ENCODE measurements around the gene CAPN13.

The CAPN13 gene

DNA sequence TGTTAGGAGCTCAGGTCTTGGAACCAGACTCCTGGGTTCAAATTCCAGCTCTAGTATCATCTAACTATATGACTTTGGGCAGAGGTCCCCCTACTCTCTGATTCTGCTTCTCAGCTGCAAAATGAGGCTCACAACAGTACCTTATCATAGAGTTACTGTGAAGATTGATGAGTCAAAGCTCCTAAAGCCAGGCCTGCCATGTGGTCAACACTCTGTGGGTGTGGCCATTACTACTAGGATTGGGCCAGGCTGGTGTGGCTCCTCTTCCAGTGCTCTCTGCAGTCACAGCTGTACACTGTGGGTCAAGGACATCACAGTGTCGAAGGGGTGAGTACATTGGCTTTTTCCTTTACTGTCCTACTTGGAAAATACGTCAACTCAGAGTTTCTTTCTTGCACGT is 22.6 kb downstream of the CAPN13 start:
- DNase-seq = no peak

DNA sequence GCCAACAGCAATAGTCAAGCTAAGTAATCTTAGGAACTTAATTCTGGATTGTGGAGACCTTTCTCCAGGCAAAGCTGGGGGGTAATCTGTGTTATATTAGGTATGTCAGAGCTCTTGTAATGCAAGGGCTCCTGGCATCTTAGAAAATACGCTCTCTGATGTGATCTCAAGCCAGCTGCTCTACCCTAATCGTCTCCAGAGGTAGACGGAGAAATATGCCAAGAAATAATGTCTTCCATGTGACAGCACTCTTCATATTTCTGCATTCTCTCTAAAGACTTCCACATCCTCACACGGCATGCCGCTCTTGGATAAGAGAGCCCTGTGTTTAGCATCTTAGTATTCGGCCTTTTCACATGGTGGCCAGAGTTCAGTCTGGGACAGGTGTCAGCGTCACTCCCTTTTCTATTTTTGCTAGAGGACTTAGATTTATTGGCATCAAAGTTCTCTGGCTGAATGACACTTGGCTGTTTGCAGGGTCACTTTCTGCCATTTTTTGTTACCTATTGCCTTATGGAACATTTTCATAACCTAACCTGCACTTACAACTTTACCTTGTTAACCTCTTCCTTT is 25.2 kb downstream of the CAPN13 start:
- no peak for DNase-seq

DNA sequence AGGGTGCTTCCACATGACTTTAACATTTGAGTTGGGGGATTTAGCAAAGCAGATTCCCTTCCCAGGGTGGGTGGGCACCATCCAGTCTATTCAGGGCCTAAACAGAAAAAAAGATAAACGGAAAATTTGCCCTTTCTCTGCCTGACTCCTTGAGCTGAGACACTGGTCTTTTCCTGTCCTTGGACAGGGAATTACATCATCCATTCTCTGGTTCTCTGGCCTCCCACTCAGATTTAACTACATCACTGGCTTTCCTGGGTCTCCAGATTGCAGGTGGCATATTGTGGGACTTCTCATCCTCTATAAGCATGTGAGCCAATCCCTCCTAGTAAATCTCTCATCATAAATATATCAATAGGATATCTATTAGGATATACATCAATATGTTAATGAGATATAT is 25.8 kb downstream of the CAPN13 start:
- no peak for DNase-seq

DNA sequence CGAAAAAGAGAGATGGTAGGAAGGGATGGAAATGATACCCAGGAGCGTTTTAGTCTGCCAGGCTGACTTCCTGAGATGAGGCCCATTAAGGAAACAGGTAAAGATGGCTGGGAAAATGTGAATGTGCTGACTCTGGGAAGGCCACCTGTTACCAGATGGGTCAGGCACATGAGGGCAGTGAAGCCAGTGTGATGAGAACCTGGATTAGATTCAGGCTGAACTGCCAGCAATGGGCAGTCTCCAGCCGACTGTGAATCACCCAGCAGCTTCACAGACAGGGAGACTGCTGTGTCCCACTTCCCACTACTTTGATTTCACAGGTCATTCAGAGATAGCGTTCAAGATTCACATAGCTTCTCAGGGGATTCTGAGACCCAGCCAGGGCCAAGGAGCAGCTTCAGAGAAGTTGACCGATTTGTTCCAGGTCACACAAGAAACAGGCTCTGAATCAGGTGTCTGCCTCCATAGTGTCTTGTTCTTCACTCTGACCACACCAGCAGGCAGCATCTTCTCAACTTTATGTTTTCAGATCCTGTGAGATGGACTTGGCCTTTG is 26.4 kb downstream of the CAPN13 start:
- DNase-seq = no peak

DNA sequence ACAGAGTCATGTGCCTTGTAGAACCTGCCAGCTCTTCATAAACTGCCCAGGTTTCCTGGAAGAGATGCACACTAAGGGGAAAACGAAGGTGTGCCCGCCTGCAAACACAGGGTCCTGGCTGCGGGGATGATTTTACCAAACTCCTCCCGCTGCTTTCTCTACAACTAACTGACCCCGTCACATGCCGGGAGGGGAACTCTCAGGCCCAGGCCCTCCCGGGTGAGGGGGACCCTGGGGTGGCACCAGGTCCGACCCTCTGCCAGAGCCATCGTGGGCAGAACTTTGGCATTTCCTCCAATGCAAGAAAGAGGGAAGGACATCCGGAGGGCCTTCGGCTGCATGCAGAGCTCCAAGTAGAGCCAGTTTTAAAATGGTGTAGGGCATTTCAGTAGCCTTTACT is 28.6 kb downstream of the CAPN13 start:
- no peak for DNase-seq

DNA sequence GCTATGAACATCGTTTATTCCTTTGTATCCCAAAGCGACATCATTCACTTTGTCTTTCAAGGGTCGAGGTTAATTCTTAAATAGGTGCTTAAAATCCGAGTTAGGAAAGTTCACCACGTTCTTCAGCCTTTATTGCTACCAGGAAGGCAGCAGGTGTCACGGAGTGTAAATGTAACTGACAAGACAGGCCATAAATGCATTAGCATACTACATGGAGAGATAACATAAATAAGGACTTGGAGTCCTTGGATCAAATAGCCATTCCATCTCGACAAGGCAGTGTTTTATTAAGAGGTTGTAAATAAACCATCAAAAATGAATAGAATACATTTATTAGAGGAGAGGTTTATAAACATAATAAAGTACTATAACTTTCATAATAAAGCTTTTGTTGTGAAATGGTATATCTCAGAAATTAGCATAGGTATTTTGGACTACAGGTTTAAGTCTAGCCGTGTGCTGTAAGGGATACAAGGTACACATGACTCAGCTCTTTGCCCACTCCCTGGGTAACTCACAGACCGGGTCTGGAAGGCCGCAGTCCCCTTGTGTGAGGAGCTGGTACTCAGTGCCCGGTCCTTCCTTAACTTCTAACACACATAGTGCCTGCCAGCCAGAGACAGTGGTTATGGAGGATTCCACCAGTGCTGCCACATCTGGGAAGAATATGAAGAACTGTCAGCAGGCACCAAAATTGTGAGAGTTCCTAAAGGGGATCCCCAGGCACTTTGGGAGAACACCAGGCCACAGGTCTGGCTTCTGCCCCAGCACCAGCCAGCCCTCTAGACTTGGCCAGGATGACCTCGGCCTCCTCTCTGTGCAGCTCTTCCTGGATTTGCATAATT is 29.4 kb downstream of the CAPN13 start:
- DNase-seq = no peak

DNA sequence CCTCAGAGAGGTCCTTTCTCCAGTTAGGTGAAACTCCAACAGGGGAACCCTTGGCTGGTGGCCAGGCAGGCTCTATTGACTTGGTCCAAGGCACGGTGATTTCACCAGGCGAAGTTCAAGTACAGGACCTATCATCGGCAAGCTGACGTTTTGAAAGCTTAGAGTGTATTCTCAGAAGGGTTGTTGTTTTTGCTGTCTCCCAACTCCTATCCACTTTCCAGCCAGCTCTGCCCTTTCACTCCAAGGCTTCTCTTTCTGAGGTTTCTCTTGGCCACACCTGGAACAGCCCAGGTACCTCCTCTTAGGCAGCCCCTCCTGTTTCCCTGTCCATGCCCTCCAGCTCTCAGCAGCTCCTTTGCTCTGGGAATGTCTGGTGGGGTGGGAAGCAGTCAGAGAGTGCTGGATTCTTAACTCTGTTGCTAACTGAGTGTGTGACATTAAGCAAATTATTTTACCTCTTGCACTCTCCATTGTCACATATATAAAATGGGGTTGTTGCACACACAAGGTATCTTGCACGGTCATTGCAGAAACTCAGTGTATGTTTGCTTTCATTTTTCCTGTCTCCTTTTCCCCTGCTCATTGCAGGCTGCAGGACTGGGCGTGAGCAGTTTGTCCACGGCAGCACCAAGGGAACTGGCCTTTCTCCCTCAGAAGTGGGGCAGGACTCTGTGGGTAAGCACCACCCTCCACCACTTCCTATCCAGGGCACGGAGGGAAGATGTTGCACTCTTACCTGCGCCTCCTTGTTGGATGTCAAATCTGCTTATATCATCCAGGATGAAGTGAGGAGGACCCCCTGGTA is 30.2 kb downstream of the CAPN13 start:
- no peak for DNase-seq

DNA sequence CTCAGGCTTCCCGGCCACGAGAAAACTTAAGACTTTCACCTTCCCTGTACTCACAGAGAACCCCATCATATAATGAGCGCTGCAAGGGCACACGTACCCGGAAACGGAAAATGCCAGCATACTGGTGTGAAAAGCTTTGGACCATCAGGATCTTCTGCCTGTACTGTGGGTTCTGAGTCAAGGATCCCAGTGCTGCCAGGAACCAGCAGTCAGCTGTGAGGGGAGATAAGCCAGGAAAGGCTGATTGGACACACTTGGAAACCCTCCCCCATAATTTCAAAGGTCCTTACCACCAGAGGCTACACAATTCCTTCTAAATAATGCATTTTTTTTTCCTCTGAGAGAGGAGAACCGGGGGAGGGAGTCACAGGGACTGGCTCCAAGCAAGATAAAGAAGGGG is 31.4 kb downstream of the CAPN13 start:
- no peak for DNase-seq

DNA sequence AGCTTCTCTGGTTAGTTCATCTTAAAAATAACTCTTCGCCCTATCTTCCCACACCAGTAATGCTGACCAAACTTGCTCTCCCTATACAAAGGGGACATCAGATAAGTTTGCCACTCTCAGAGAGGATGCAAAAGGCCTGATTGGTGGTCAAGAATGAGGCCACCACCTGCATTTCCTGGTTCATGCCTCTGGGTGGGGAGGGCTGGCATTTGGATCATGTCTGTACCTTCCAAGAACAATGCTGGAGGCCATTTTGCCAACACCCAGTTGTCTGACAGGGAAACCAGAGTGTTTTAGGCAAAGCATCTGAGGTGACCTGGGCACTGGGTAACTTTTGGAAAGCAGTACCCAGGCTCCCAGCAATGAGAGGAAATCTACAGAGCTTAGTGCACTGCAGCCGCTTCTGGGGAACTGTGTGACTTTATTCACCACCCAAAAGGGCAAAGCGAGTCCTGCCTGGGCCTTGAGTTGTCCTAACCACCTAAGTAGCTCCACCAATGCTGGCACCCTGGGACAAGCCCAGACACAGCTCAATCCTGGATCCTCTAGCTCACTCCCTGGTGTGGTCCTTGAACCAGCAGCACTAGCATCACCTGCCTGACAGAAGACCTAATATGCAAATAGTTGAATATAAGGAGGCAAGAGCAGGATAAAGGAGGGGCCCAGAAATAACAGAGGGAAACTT is 35.1 kb downstream of the CAPN13 start:
- DNase-seq = no peak

DNA sequence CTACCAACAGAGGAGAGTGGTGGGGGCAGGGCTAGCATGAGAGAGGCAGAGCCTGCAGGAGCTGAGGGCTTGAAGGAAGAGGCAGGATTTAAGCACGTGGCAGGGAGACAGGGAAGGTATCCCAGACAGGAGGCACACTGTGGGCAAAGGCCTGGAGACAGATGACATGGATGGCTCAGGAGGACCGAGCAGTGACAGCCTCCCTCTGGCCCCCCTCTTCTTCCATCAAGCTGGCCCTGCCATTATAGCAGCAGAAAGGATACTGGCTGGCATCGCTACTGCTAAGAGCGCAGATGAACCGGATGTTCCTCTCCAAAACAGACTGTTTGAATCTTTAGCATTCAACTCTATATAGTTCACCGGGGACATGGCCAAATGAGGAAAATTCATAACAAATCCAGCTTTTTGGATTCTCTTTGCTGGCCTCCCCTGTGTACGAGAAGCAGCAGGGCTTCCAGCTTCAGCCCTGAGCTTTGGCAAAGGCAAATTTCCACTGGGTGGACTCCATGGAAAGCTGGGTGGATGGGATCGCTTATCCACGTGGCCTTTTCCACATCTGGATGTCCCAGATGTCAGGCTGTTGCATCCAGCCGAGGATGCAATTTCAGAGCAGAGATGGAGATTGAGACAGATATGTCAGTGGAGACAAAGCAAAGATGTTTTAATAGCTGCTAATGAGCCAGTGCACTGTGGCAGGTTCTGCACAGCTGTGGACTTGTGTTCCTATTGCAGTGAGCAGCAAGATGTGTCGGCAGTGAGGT is 36.2 kb downstream of the CAPN13 start:
- no peak for DNase-seq

DNA sequence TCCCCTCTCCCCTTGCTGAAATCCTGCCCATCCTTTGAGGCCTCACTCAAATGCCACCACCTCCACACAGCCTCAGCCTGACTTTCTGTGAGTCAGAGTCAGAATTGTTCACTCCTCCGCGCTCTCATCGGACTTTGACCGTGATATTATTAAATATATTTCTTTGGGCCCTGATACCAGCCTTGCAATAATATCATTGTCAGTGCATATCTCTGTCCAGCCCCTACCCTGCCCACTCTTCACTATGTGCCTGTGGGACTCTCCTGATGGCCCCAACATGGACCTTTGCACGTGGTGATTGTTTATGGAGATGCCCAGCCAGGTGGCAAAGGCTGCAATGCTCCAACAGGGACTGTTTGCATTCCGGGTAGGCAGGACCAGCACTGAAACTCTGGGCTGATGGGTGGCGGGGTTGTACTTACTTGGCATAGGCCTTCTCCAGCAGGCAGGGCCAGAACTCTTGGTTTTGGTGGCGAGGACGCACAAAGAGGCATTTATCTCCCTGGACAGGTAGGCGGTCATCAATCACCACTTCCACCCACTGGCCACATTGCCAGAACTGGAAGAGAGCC is 37.3 kb downstream of the CAPN13 start:
- no peak for DNase-seq

DNA sequence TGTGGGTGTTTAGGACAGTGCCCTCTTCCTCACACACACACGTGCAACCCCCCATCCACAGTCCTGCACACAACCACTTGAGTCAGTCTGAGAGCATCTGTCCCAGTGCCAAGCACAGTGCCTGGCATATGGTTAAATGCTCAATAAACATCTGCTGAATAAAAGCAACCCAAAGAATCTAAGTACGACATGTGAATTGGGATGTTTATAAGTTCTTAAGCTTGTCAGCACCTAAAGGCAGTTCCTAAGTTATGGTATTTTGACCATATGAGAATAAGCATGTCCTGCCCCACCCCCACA is 37.8 kb downstream of the CAPN13 start:
- no peak for DNase-seq

DNA sequence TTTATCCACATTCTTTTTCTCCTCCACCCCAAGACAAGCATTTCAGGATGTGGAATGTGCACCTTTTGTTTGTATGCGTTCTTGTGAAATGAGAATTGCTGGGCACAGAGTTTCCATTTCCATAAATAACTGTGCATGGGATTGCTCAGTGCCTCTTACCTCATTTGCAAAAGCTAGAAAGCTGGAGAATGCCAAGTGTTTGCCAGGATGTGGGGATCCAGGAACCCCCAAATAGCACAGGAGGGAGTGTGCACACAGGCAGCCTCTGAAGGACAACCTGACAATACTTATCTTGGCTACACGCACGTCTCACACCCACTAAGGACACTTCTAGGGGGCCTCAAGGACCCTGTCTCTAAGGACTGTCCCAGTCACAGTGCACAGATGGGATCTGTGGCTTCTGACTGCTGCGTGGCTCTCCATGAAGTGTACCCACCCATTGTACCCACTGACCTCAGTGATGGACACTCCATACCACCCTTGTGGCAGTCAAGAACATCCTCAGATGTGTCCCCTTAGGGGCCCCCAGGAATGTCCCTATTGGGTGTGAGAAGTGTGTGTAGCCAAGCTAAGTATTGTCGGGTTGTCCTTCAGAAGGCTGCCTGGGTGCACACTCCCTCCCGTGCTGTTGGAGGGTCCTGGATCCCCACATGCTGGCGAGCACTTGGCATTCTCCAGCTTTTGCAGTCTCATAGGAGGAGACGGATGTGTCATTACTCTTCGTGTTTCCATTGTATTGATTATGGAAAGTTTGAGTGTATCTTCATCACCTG is 38.4 kb downstream of the CAPN13 start:
- DNase-seq = no peak

DNA sequence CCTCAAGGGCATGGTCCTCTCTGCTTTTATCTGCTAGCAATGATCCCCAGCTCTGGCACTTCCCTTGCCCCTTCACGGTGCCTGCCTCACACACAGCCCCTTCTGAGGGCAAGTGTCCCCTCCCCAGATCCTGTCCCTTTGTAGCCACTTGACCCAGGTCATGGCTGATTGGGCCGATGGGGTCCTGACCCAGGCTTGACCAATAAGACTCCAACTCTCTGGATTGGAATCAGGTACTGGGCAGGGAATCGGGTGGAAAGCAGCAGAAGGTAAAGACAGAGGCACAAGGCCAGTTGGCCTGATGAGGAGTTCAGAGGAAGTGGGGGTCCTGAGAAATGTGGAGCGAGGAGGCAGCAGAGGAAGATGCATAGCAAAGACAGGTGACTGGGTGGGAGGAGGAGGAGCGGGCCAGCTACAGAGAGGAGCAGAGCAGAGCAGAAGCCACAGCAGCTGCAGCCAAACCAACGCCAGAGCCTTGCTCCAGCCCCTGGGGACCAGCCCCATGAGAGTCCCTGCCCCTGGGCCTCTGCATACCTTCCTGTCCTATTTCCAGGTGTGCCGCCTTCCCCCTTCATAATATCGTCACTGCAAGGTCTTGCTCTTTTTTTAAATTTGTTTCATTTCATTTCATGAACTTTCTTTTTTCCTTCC is 39.1 kb downstream of the CAPN13 start:
- no peak for DNase-seq

DNA sequence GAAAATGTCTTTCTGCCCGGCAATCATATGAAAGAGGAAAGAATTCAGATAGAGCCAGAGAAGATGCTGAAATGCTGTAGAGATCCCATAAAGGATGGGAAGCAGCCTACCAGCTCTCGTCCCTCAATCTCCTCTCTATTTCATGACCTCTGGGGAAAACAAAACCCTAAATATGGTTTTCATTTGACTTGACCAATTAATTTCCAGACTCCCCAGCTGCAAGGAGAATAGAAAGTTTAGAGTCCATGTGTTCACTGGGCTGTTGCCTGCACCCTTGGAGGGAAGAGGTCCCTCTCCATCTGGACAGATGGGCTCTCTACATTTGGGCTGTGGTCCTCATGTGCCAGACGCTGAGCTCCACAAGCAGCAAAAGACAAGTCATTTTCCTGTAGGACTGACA is 40.6 kb downstream of the CAPN13 start:
- DNase-seq = no peak

DNA sequence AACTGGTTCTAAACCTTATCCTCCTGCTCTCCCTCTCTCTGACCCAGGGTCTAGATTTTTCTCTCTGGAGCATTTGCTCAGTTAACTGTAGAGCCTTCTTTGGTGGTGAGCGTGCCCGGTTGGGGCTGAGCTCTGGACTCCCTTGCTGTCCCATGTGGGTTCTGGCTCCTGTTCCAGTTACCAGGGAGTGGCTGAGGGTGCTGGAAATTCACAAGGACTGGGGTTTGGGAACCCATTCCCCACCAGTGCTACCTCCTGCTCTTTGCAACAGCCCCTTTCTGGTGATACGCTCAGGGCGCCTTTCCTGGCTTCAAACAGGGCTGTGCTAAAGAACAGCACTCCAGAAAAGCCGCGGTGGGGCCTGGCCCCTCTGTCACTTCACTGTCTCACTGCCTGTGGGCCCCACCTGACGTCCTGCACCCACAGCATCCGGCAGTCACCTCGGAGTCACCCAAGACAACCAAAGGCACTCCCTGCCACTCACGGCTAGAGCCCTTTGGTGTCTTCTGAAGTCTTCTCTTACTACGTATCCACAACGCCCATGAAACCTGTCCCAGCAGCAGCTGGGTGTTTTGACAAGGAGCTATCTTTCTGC is 41.3 kb downstream of the CAPN13 start:
- DNase-seq = no peak

DNA sequence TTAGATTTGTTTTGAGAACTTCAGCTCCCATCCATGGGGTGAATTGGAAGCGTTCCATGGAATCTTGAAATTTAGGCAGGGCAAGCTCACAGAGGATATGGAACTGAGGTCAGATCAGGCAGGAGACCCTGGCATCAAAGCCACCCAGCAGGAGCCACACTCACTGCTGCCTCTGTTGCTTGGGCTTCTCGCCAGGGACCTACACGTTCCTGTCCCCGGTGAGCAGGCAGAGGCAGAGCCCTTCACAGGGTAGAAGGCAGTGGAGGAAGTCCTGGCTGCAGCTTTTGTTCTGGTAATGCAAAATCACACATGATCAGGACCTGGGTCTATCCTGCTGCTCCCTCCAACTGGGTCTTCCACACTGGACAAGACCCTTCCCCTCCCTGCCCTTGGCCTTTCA is 42.1 kb downstream of the CAPN13 start:
- no peak for DNase-seq

DNA sequence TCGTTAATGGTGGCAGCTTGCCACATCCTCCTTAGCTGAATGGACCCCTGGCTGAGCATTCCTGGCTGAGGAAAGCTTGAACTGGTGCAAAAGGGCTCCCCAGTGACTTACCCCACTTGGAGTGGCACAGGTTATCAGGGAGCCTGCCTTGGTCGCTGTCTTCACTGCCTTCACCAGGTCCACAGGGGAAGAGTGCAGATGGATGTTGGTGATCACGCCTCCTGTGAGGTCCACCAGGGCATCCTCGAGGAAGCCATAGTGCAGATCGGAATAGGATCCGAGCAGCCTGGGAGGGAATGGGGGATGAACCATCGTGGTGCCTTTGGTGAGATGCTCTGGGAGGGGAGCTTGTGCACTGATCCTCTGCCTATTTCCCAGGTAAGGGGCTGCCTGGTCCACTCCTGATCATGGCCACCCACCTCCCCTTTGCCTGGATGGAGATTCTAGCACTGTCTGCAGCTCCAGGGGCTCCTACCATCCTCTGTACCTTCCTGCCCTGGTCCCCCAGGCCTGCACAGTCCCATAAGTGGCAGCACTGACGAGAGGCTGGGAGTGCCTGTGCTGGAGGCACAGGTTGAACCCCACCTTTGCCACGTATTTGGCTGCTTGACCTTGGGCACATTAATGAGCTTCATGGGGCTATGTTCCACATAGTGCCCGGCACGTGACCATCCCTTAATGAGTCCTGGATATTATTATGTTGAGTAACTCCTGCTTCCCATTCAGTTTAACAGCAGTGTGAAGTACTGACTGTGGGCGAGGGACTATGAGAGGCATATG is 43.0 kb downstream of the CAPN13 start:
- no peak for DNase-seq

DNA sequence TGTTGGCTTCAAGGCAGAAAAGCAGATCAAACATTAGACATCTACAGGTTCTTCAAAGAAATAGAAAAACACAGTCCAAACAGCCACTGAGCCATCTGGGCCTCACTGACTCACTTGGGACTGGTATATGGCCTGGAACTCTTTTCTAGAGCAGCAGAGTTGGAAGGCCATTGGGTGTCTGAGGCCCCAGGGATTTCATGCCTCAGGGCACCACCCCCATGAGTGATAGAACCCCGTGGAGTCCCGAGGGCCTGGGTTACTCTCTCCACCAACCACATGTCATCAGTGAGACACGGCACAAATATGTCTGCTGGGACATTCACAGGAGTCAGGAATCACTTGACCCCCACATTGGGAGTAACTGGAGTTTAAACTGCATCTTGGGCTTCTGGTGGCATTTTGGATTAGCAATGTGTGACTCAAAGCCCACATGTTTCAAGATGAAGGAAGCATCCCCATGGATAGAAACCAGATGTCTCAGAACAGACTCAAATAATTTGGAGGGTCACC is 44.0 kb downstream of the CAPN13 start:
- DNase-seq = no peak
